Parathyroid adenoma (tissue), 2 donors: Measurements from ENCODE around the gene GPC1.

ENCODE experiments used
- H2AFZ ChIP-seq: fragments of 300-600 bp; sonication (generic); one replicate; pipeline ENCODE4 v1.7.0; 2017; ENCODE audit warnings: antibody characterized with exemption, mild to moderate bottlenecking
- H3K27ac ChIP-seq: fragments of 300-600 bp; sonication (generic); one replicate; pipeline ENCODE4 v1.7.0; 2017
- H3K27me3 ChIP-seq: fragments of 300-600 bp; sonication (generic); one replicate; pipeline ENCODE4 v1.7.0; 2017; ENCODE audit warnings: low read length; ENCODE audit not compliant: control insufficient read depth, insufficient read depth
- H3K36me3 ChIP-seq: fragments of 300-600 bp; sonication (generic); one replicate; pipeline ENCODE4 v1.7.0; 2017; ENCODE audit warnings: low read length; ENCODE audit not compliant: control insufficient read depth, insufficient read depth
- H3K4me1 ChIP-seq: fragments of 300-600 bp; sonication (generic); one replicate; pipeline ENCODE4 v1.7.0; 2017; ENCODE audit warnings: control low read depth
- H3K4me2 ChIP-seq: fragments of 300-600 bp; sonication (generic); one replicate; pipeline ENCODE4 v1.7.0; 2017; ENCODE audit warnings: low read length
- H3K4me3 ChIP-seq: fragments of 300-600 bp; sonication (generic); one replicate; pipeline ENCODE4 v1.7.0; 2017; ENCODE audit warnings: low read depth, low read length
- H3K79me2 ChIP-seq: fragments of 300-600 bp; sonication (generic); one replicate; pipeline ENCODE4 v1.7.0; 2017; ENCODE audit warnings: control low read depth
- H3K9ac ChIP-seq: fragments of 300-600 bp; sonication (generic); one replicate; pipeline ENCODE4 v1.7.0; 2017; ENCODE audit warnings: mild to moderate bottlenecking
- H3K9me3 ChIP-seq: fragments of 300-600 bp; sonication (generic); one replicate; pipeline ENCODE4 v1.7.0; 2017; ENCODE audit warnings: low read length; ENCODE audit not compliant: control insufficient read depth
- TF ChIP-seq, protein P1 (sequence below): fragments of 300-600 bp; sonication (generic); IDR thresholded peaks from one replicate; pipeline ENCODE4 v1.7.0; 2017; ENCODE audit warnings: antibody characterized with exemption, mild to moderate bottlenecking
- donor health status: primary hyperparathyroidism.

The GPC1 gene

DNA sequence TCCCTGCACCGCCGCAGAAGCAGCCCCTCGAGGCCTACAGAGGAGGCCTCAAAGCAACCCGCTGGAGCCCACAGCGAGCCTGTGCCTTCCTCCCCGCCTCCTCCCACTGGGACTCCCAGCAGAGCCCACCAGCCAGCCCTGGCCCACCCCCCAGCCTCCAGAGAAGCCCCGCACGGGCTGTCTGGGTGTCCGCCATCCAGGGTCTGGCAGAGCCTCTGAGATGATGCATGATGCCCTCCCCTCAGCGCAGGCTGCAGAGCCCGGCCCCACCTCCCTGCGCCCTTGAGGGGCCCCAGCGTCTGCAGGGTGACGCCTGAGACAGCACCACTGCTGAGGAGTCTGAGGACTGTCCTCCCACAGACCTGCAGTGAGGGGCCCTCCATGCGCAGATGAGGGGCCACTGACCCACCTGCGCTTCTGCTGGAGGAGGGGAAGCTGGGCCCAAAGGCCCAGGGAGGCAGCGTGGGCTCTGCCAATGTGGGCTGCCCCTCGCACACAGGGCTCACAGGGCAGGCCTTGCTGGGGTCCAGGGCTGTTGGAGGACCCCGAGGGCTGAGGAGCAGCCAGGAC is 31.2 kb downstream of the GPC1 start:
- H3K4me1 ChIP-seq = no peaks in the 10 kb centered on the region
- no peak overlapping the region for H3K4me3 ChIP-seq
- H2AFZ ChIP-seq = no peak overlapping the region
- no peak overlapping the region for H3K4me2 ChIP-seq
- H3K27ac ChIP-seq = no peak overlapping the region
- H3K9me3 ChIP-seq = no peaks in the 10 kb centered on the region
- TF ChIP-seq, protein P1, sequence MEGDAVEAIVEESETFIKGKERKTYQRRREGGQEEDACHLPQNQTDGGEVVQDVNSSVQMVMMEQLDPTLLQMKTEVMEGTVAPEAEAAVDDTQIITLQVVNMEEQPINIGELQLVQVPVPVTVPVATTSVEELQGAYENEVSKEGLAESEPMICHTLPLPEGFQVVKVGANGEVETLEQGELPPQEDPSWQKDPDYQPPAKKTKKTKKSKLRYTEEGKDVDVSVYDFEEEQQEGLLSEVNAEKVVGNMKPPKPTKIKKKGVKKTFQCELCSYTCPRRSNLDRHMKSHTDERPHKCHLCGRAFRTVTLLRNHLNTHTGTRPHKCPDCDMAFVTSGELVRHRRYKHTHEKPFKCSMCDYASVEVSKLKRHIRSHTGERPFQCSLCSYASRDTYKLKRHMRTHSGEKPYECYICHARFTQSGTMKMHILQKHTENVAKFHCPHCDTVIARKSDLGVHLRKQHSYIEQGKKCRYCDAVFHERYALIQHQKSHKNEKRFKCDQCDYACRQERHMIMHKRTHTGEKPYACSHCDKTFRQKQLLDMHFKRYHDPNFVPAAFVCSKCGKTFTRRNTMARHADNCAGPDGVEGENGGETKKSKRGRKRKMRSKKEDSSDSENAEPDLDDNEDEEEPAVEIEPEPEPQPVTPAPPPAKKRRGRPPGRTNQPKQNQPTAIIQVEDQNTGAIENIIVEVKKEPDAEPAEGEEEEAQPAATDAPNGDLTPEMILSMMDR = no peak
- no peaks in the 10 kb centered on the region for H3K27me3 ChIP-seq
- H3K36me3 ChIP-seq = no peaks in the 10 kb centered on the region
- no peaks in the 10 kb centered on the region for H3K79me2 ChIP-seq
- H3K9ac ChIP-seq = no peak overlapping the region

DNA sequence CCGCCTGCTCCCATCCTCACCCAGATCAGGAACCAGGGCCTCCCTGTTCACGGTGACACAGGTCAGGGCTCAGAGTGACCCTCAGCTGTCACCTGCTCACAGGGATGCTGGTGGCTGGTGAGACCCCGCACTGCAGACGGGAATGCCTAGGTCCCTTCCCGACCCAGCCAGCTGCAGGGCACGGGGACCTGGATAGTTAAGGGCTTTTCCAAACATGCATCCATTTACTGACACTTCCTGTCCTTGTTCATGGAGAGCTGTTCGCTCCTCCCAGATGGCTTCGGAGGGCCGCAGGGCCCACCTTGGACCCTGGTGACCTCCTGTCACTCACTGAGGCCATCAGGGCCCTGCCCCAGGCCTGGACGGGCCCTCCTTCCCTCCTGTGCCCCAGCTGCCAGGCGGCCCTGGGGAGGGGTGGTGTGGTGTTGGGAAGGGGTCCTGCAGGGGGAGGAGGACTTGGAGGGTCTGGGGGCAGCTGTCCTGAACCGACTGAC is 31.7 kb downstream of the GPC1 start:
- H3K4me1 ChIP-seq = no peaks in the 10 kb centered on the region
- no peak overlapping the region for H3K4me3 ChIP-seq
- no peak overlapping the region for H2AFZ ChIP-seq
- no peaks in the 10 kb centered on the region for H3K79me2 ChIP-seq
- H3K36me3 ChIP-seq = no peaks in the 10 kb centered on the region
- no peak overlapping the region for H3K27ac ChIP-seq
- no peaks in the 10 kb centered on the region for H3K27me3 ChIP-seq
- H3K9me3 ChIP-seq = no peaks in the 10 kb centered on the region
- no peak overlapping the region for H3K9ac ChIP-seq
- TF ChIP-seq, protein P1 = no peak
- no peak overlapping the region for H3K4me2 ChIP-seq

DNA sequence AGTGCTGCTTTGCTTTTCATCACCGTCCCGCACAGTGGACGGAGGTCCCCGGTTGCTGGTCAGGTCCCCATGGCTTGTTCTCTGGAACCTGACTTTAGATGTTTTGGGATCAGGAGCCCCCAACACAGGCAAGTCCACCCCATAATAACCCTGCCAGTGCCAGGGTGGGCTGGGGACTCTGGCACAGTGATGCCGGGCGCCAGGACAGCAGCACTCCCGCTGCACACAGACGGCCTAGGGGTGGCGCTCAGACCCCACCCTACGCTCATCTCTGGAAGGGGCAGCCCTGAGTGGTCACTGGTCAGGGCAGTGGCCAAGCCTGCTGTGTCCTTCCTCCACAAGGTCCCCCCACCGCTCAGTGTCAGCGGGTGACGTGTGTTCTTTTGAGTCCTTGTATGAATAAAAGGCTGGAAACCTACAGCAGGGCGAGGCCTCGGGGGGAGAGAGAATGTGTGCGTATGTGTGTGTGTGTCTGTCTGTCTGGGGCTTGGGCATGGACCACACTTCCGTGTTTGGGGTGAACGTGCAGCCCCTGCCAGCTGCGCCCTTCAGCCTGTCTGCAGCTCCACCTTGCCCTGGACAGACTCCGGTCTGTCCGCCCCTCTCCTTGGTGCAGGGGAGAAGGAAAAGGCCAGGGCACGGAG is 32.3 kb downstream of the GPC1 start:
- H3K79me2 ChIP-seq = no peaks in the 10 kb centered on the region
- H3K4me2 ChIP-seq = no peak overlapping the region
- H3K4me1 ChIP-seq = no peaks in the 10 kb centered on the region
- no peak overlapping the region for H3K9ac ChIP-seq
- no peak overlapping the region for H3K27ac ChIP-seq
- no peak overlapping the region for H2AFZ ChIP-seq
- H3K4me3 ChIP-seq = no peak overlapping the region
- TF ChIP-seq, protein P1 = no peak
- no peaks in the 10 kb centered on the region for H3K27me3 ChIP-seq
- H3K9me3 ChIP-seq = no peaks in the 10 kb centered on the region
- H3K36me3 ChIP-seq = no peaks in the 10 kb centered on the region

DNA sequence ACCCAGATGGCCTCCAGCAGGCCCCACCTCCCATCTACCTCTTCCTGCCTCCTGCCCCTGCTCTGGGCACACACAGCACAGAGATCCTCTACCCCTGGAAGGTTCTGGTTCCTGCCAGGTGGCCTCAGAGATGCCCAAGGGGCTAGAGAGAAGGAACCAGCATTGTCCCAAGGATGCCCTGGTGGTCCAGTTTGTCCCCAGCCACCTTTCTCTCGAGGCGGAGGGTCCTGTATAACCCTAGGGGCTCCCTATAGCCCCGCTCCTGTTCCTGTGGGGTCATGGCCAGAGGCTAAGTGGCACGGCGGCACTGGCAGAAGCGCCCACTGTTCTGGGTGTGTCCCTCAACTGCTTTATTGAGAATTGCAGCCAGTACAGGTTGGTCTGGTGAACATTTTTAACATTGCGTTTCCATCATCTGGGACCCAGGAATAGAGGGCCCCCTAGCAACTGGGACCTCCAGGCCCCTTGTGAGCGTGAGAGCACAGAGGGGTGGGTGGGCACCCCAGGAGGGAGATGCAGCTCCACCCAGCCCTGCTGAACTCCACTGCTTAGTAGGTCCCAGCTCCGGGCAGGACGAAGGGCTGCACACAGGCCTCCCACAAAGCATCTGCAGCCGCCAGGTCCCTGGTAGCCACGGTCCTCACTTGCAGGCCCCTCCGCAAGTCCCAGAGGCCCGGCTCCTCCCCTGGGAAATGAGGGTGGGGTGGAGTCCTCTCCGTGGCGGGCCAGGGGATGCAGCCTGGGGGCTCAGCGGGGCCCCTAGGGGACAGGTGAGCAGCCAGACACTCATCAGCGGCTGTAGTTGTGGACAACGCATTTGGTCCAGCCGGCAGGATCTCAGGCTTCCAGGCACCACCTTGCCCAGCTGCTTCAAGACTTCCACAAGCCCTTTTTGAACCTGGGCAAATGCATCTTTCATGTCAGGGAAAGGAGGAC is 33.1 kb downstream of the GPC1 start:
- Histone ChIP-seq H2AFZ (no peak overlapping the region), H3K27ac (no peak overlapping the region), H3K9ac (no peak overlapping the region), H3K36me3 (no peaks in the 10 kb centered on the region), H3K4me2 (no peak overlapping the region), H3K27me3 (no peaks in the 10 kb centered on the region), H3K79me2 (no peaks in the 10 kb centered on the region), H3K4me1 (no peaks in the 10 kb centered on the region), H3K4me3 (no peak overlapping the region), H3K9me3 (no peaks in the 10 kb centered on the region)
- TF ChIP-seq, protein P1 = no peak
